OCI-LY1 (cell line): ENCODE measurements around the gene ZNF41.

Experiments
- CTCF ChIP-seq: fragments of 200-600 bp; sonication (generic), shearing (Covaris generic); IDR thresholded peaks from 2 replicates; pipeline ENCODE4 v1.5.1; 2017; ENCODE audit warnings: mild to moderate bottlenecking, antibody characterized with exemption, low read length, moderate library complexity, mixed read lengths
- EZH2 ChIP-seq: fragments of 200-600 bp; sonication (generic), shearing (Covaris generic); IDR thresholded peaks from 2 replicates; pipeline ENCODE4 v1.8.0; 2017; ENCODE audit warnings: borderline replicate concordance, mixed run types, mild to moderate bottlenecking, antibody characterized with exemption, low read length, moderate library complexity, mixed read lengths

GRCh38 chrX:47420962-47421361 is 62.1 kb downstream of the ZNF41 start:
- no peak for TF ChIP-seq CTCF
- TF ChIP-seq EZH2, result no peak
